Measurements from ENCODE around the gene ELOVL5.

DNA sequence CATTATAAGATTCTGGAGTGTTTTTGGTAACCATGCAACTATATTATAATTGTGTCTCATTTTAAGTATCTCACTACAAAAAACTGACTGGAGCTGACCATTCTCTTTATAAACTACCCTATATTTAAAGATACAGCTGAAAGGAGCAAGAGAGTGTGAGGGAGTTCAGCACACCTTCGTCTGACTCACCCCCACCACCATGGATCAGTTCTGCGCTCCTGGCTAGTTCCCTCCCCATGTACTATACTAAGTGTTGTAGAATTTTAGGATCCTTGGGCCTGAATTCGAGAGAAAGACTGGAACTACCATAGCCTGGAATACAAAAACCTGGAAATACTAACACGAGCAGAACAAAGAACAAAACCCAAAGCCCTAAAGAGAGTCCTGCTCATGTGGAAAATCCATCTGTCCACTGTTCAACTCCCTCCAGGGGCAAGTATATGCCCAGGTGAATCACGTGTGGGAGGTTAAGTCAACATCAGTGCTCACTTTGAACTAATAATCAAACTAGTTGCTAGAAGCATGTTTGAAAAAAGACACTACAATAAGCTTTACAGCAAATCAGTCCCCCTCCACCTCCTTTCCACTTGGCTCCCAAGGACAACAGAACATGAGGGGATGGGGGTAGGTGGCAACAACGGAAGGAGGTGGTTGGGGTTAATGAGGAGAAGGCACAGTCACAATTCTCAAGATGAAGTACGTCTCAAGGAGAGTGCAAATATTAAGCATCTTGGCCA, 46.8 kb downstream of the ELOVL5 start:
- TF ChIP-seq, protein P1, sequence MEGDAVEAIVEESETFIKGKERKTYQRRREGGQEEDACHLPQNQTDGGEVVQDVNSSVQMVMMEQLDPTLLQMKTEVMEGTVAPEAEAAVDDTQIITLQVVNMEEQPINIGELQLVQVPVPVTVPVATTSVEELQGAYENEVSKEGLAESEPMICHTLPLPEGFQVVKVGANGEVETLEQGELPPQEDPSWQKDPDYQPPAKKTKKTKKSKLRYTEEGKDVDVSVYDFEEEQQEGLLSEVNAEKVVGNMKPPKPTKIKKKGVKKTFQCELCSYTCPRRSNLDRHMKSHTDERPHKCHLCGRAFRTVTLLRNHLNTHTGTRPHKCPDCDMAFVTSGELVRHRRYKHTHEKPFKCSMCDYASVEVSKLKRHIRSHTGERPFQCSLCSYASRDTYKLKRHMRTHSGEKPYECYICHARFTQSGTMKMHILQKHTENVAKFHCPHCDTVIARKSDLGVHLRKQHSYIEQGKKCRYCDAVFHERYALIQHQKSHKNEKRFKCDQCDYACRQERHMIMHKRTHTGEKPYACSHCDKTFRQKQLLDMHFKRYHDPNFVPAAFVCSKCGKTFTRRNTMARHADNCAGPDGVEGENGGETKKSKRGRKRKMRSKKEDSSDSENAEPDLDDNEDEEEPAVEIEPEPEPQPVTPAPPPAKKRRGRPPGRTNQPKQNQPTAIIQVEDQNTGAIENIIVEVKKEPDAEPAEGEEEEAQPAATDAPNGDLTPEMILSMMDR (IDR thresholded peaks at IDR 0.05; ENCODE audit: low read depth, low read length), result no peak
- no peak for TF ChIP-seq EZH2phosphoT487 (IDR thresholded peaks at IDR 0.05; ENCODE audit: low read depth)

Measured in OCI-LY3 (cell line).